ENCODE results near the gene SMCO2.

Gene SMCO2

DNA sequence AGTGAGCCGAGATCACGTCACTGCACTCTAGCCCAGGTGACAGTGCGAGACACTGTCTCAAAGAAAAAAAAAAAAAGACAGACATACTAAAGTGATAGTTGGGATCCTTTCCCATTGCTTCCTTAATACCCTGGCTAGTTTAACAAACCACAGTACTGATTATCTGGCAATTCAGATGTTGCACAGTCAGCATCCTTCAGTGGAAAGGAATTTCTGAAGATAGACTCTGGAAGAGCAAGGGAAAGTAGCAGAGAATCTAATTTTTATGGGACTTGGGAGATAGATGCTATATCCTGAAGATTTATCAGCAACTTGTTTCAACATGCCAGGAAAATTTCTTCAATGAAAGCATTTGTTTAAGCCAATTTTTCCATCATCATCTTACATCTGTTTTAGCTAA lies 71.0 kb downstream of the SMCO2 start:
- ATAC-seq (replicated peaks), result no peak
- Mint-ChIP-seq H3K4me3 (no peak overlapping the region), H3K27ac (no peak overlapping the region), H3K27me3 (peaks cover 7 to 9% of the 10 kb centered on the region in 2 donors), H3K36me3 (no peaks in the 10 kb centered on the region), H3K9me3 (no peaks in the 10 kb centered on the region), H3K4me1 (peaks cover 5 to 6% of the 10 kb centered on the region in 2 donors)
- DNase-seq, result no peak

DNA sequence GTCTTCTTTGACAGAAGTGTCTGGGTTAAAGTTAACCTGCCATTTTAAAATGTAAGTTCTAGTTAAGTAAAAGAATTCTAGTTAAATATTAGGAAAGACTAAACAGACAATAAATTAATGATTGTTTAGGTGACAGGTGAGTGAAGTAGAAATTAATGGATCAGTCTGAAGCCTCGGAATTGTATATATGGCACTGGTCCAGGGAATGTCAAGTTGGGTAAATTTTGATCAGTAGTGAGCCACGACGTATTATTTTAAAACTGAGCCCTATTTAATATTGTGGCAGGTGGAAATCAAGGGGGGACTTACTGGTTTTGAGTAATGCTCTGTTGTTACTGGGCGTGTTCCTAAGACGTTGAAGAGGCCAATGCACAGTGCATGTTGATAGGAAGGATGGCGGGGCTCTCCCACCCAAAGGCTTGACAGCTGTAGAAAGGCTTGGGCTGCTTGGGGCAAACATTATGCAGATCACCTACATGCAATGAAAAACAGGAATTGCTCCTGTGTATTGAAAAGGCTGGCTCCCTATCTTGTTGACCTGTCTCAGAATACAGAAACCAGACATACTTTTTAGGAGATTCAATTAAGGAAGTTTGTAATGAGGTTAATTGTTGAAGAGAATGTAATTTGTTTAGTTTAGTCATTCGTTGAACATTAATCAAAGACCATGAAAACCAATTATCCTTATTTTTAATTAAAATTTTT lies 71.6 kb downstream of the SMCO2 start:
- peaks cover 6% of the 10 kb centered on the region in 2 donors for H3K4me1 Mint-ChIP-seq
- H3K4me3 Mint-ChIP-seq, result no peak overlapping the region
- no peak overlapping the region for H3K27ac Mint-ChIP-seq
- DNase-seq, result no peak
- no peaks in the 10 kb centered on the region for H3K36me3 Mint-ChIP-seq
- H3K9me3 Mint-ChIP-seq, result no peaks in the 10 kb centered on the region
- ATAC-seq (replicated peaks), result no peak
- peaks cover 7 to 9% of the 10 kb centered on the region in 2 donors for H3K27me3 Mint-ChIP-seq

DNA sequence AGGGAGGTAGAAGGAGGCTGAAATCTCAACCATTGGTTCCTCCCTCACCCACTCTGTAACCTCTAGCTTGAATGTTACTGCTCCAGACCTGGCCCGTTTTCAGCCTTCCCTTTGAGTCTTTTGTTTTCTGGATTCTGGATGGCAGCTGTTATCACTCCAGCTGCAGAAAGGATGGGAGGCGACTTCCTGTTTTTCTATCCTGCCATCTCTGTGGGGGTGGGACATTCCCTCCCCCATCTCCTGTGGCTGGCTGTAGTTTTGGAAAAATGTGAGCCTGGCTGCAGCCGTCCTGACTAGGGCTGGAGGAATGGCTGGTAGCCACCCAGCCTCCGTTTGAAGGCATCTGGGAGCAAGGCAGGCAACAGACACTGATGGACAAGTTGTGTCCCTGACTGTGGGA lies 74.5 kb downstream of the SMCO2 start:
- Mint-ChIP-seq H3K27ac (peak overlapping the region; percentile 84), H3K4me3 (no peak overlapping the region), H3K36me3 (no peaks in the 10 kb centered on the region), H3K4me1 (peaks cover 10 to 22% of the 10 kb centered on the region in 2 donors), H3K27me3 (peaks cover 7 to 9% of the 10 kb centered on the region in 2 donors), H3K9me3 (no peaks in the 10 kb centered on the region)
- DNase-seq (no peak), ATAC-seq (replicated peaks) (no peak)

DNA sequence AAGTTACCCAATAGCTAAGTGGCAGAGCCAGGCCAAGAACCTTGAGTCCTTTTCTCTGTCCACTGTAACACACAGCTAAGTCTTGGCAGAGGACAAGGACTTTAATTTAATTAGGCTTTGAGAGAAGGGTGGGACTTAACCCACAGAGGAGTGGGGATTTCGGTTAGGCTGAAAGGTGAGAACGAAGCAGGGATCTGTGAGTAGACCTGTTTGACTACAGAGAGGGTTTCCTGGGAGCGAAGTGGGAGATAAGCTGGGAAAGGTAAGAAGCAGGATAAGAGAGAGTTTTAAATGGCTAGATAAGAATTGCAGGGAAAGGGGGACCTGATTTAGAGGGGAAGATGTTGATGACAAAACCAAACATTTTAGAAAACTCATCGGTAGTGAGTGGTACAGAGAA lies 75.4 kb downstream of the SMCO2 start:
- ATAC-seq (replicated peaks) (no peak), DNase-seq (no peak)
- H3K9me3 Mint-ChIP-seq, result no peaks in the 10 kb centered on the region
- H3K36me3 Mint-ChIP-seq, result no peaks in the 10 kb centered on the region
- H3K27ac Mint-ChIP-seq, result no peak overlapping the region
- peaks cover 10 to 23% of the 10 kb centered on the region in 2 donors for H3K4me1 Mint-ChIP-seq
- H3K4me3 Mint-ChIP-seq, result no peak overlapping the region
- H3K27me3 Mint-ChIP-seq, result peaks cover 0 to 9% of the 10 kb centered on the region in 2 donors

DNA sequence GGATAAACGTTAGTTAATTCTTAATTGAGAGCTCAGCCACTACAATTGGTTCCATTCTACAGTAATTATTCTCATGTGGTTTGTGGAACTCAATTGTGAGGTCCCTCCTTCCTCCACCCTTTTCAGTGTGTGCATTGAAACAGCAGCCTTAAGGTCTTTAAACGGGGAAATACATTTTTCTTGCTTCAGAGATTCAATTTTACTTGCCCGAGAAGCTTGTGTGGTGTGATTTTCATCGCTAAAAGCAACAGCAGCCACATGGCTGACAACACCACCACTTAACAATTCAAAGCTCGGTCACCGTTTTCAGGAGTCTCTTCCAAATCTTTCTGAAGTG lies 76.7 kb downstream of the SMCO2 start:
- Mint-ChIP-seq H3K27me3 (peaks cover 0 to 5% of the 10 kb centered on the region in 2 donors), H3K9me3 (no peaks in the 10 kb centered on the region)

DNA sequence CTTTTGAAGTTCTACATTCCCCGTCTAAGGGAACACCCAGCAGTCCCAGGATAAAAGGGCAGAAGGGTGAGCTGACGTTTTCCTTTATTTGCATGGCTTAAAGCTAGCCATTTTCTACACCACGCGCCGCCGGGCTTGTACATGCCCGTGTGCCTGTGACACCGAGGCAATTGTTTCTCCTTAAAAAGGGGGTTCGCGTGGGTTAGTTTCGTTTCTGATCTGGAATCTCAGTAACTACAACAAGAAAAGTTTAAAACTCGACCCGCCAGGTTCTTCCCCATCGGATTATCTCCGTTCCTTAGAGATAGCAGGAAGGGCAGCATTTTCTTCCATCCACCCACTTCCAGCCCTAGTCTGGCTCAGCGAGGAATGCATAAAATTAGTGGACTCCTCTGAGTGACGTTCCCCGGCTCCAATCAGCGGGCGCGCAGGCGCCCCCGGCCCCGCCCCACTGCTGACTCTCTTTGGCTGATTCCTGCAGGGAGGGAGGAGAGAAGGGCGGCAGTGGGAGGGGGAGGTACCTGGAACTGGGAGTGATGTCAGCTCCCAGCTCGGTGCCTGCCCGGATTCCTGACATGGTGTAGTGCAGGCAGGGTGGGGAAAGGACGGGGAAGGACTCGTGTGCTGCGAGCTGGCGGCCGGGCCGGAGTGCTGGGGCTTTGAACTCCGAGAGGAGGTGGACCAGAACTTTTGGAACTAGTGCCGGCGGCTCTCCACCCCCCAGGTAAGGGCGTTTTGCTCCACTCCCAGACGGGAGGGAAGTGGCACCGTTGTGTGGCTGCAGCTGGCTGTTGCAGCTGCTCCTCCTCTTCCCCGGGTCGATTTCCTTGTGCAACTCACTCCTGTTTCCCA lies 77.3 kb downstream of the SMCO2 start, which contains the start of gene PPFIBP1:
Gene PPFIBP1 (plus strand): TSS at position 565 of the 852 bp plus-strand sequence. CDS start 109,191 bp downstream, outside the sequence.
- peak; percentile 95 to 96 for ATAC-seq (replicated peaks)
- no peaks in the 10 kb centered on the region for H3K36me3 Mint-ChIP-seq
- H3K27ac Mint-ChIP-seq, result peak within 1 kb of the TSS; percentile 97
- peak; percentile 80 for DNase-seq
- peaks cover 0 to 5% of the 10 kb centered on the region in 2 donors for H3K27me3 Mint-ChIP-seq
- peaks cover 13 to 28% of the 10 kb centered on the region in 2 donors for H3K4me1 Mint-ChIP-seq
- H3K4me3 Mint-ChIP-seq, result peak within 1 kb of the TSS; percentile 92 to 98
- H3K9me3 Mint-ChIP-seq, result no peaks in the 10 kb centered on the region

More for the DNA sequence above, 76.7 kb downstream of the SMCO2 start:
- Mint-ChIP-seq H3K4me1 (peaks cover 10 to 23% of the 10 kb centered on the region in 2 donors), H3K4me3 (peak overlapping the region; percentile 92 to 98), H3K27ac (peak overlapping the region; percentile 97), H3K36me3 (no peaks in the 10 kb centered on the region)
- DNase-seq (no peak), ATAC-seq (replicated peaks) (peak; percentile 32 to 37)

DNA sequence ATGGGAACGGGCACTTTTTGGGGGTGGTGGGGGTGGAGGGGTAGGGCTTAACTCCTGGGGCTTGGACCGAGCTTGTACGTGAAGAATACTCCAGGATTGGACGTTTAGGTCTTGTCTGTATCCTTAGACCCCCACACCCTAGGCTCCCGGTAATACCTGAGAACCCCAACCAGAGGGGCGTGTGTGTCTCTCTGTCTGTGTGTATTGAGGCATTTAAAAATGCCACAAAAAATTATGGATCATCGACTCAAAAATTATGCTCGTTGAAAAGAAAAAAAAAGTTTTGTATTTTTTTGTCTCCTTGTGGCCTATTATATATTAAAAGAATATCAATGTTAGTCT lies 77.9 kb downstream of the SMCO2 start:
- Mint-ChIP-seq H3K27me3 (peaks cover 0 to 5% of the 10 kb centered on the region in 2 donors), H3K36me3 (no peaks in the 10 kb centered on the region), H3K4me1 (peaks cover 14 to 29% of the 10 kb centered on the region in 2 donors), H3K27ac (peak overlapping the region; percentile 97), H3K4me3 (peak overlapping the region; percentile 92 to 98), H3K9me3 (no peaks in the 10 kb centered on the region)
- no peak for DNase-seq
- ATAC-seq (replicated peaks), result peak; percentile 8 to 13

DNA sequence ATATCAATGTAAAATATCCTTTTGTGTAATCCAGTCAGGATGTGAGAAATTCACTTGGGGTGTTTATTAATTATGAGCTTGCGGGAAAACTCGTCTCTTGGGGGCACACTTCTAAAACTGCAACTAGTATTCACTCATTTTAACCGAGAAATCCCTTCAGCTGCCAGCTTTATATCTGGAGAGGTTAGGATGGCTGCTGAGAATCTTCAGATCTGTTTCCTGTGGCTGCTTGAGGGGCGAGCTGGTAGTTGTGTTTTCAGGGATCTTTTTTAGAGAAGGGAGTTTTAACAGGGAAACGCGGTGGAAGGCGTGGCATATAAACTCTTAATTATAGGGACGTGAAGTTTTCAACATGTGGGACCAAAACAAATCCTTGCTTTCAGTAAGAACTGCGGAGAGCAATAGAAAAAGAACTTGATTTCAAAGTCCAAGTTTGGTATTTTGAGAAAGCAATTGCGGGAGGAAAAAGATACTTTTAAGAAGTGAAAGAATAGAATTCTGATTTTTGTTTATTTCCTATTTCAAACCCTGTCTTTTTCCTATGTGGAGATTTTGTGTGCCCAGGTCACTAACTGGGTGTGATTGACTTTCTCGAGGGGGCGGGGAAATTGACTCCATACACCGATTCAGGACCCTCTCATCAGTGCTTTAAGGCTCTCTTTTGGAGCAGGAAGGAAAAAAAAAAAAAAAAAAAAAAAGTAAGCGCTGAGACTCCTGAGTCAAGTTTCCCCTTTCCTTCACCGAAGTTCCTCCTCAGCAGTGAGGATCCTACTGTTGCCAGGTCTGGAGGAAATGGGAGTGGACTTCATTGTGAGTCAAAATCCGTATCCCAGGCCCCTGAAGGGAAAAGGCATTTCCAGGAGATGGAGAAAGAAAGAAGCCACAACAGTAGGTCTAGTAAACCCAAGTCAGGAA lies 78.6 kb downstream of the SMCO2 start:
- peak overlapping the region; percentile 27 for H3K27ac Mint-ChIP-seq
- H3K4me1 Mint-ChIP-seq, result peaks cover 15 to 33% of the 10 kb centered on the region in 2 donors
- ATAC-seq (replicated peaks), result no peak
- peak overlapping the region; percentile 92 to 98 for H3K4me3 Mint-ChIP-seq
- no peaks in the 10 kb centered on the region for H3K36me3 Mint-ChIP-seq
- no peaks in the 10 kb centered on the region for H3K9me3 Mint-ChIP-seq
- no peak for DNase-seq
- peaks cover 0 to 5% of the 10 kb centered on the region in 2 donors for H3K27me3 Mint-ChIP-seq

DNA sequence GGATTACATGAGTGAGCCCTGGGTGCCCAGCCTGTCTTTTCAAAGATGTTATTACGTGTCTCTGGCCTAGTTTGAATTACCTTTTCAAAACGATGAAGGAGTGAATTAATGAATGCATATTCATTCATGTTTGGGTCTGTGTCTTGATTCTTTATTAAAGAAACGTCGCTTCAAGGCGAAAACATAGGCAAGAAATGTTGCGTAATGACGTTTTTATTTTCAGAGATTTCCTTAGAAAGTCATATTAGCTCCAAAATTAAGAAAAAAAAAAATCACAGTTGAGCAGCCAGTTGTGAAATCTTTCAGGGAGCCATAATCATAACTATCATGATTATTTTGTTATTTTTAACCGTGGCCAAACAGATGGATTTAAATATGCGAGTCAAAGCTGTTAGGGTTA lies 81.0 kb downstream of the SMCO2 start:
- ATAC-seq (replicated peaks) (no peak), DNase-seq (no peak)
- Mint-ChIP-seq H3K9me3 (no peaks in the 10 kb centered on the region), H3K4me3 (no peak overlapping the region), H3K27ac (peak overlapping the region; percentile 17), H3K4me1 (peaks cover 17 to 53% of the 10 kb centered on the region in 2 donors), H3K36me3 (peaks cover 0 to 3% of the 10 kb centered on the region in 2 donors), H3K27me3 (no peaks in the 10 kb centered on the region)

DNA sequence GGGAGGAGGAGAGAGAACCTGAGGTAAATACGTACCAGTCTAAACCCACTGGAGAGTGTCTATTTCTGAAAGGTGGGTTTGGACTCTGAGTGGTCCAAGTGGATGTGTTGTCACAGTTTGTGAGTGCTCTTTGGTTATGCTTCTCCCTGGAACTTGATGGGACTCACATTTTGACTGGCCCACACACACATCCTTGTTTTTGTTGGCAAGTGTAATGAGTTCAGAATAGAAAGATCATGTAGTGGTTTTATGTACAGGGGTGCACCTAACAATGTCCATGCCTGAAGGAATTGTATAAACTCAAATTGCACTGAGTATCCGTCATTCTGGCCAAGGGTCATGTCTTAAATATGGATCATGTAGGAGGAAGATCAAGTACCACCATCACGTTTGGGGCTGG lies 82.3 kb downstream of the SMCO2 start:
- no peaks in the 10 kb centered on the region for H3K27me3 Mint-ChIP-seq
- H3K27ac Mint-ChIP-seq, result peak overlapping the region; percentile 28
- peaks cover 22 to 55% of the 10 kb centered on the region in 2 donors for H3K4me1 Mint-ChIP-seq
- ATAC-seq (replicated peaks), result no peak
- no peak overlapping the region for H3K4me3 Mint-ChIP-seq
- DNase-seq, result no peak
- no peaks in the 10 kb centered on the region for H3K9me3 Mint-ChIP-seq
- peaks cover under 1 to 3% of the 10 kb centered on the region in 2 donors for H3K36me3 Mint-ChIP-seq

DNA sequence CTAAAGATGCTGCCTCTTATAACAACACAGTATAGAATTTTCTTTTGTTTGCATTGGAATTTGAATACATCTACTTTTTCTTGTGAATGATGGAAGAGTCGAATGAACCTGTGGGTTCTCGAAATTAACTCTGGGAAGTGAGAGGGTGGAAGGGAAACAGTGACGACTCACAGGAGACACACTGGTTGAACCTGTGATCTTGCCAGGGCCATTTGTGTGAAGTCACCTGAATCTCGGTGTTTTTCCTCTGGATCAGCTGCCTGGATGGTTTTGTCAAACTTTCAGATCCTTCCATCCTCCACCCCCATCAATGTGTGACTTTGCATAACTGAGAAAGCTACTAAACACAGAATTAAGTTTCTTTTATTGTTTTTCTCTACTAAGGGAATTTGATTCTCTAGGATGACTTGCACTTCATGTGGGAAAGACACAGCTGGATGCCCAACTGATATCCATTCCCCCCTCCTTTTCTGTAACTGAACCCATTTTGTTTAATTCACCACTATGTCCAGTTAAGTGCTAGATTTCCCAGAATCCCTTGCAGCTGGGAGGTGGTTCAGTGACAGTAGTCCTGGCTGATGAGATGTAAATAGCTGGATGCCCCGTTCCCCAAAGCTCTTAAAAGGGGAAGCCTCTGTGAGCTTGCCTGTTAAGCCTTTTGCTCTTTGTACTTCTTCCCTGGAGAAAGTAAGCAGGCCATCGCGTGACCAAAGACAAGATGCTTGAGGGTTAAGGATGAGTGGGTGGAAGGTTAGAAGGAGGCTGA lies 83.8 kb downstream of the SMCO2 start:
- peaks cover 3% of the 10 kb centered on the region in 2 donors for H3K36me3 Mint-ChIP-seq

DNA sequence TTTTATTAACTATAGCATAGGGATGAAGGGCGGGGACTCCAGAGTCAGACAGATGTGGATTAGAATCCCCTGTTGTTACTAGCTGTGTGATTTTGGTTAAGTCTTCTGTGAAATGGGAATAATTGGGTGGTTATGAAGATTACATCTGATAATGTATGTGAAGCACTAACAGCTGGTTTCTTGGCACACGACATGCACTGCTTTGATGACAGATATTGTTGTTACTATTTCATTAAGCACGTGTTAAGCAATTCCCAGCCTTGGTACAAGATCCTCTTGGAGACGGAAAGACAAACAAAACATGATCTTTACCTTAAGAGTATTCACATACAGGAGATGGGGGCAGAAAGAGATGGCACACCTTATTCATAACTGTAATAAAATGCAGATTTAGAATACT lies 85.4 kb downstream of the SMCO2 start:
- Mint-ChIP-seq H3K4me3 (no peak overlapping the region), H3K36me3 (peaks cover 8 to 14% of the 10 kb centered on the region in 2 donors), H3K27ac (no peak overlapping the region), H3K4me1 (peaks cover 32 to 71% of the 10 kb centered on the region in 2 donors), H3K9me3 (no peaks in the 10 kb centered on the region), H3K27me3 (no peaks in the 10 kb centered on the region)
- ATAC-seq (replicated peaks), result no peak
- DNase-seq, result no peak

More for the DNA sequence above, 83.8 kb downstream of the SMCO2 start:
- Mint-ChIP-seq H3K27me3 (no peaks in the 10 kb centered on the region), H3K4me1 (peaks cover 29 to 63% of the 10 kb centered on the region in 2 donors), H3K27ac (no peak overlapping the region), H3K9me3 (no peaks in the 10 kb centered on the region), H3K4me3 (no peak overlapping the region)
- DNase-seq (no peak), ATAC-seq (replicated peaks) (peak; percentile 23 to 35)

DNA sequence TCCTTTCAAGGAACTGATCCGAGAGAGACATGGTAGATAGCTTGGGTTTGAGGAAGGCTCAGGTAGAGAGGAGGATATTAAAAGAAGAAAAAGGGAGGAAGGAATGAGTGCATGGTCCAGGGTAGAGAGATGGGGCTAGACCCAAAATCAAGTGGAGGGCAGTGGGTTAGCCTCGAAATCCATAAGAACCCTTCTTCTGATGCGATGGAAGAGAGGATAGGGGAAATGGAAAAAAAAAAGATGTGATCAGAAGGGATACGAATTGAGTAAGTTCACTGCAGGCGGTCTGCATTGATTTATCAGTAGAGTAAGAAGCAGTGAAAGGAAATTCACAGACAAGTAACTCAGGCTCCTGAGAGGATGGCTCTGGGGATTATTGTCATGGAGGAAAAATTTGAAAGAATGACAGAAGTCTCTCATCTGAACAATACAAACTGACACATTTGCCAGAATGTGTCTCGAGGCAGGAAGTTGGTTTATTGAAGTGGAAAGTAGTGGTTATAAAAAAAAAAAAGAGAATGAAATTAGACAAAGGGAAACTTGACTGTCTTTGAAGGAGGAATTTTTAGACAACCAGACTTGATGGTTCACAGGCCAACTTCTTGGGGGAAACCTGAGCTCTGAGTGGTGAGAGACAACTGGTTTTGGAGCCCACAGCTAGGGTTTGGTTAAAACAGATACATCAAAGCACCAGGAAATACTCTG lies 87.7 kb downstream of the SMCO2 start:
- DNase-seq (no peak), ATAC-seq (replicated peaks) (peak; percentile 80 to 87)
- peak overlapping the region; percentile 12 to 23 for H3K4me3 Mint-ChIP-seq
- H3K27ac Mint-ChIP-seq, result peak overlapping the region; percentile 75
- no peaks in the 10 kb centered on the region for H3K27me3 Mint-ChIP-seq
- peaks cover 46 to 84% of the 10 kb centered on the region in 2 donors for H3K4me1 Mint-ChIP-seq
- peaks cover 9 to 20% of the 10 kb centered on the region in 2 donors for H3K36me3 Mint-ChIP-seq
- H3K9me3 Mint-ChIP-seq, result no peaks in the 10 kb centered on the region
